GM18858 (cell line): ENCODE measurements around the gene SPEG.

Source experiments
- ATAC-seq: cut with Tn5 transposase; IDR thresholded peaks from one replicate; pipeline ENCODE4 v1.9.1; 2021; ENCODE audit not compliant: unreplicated experiment

SPEG gene

DNA sequence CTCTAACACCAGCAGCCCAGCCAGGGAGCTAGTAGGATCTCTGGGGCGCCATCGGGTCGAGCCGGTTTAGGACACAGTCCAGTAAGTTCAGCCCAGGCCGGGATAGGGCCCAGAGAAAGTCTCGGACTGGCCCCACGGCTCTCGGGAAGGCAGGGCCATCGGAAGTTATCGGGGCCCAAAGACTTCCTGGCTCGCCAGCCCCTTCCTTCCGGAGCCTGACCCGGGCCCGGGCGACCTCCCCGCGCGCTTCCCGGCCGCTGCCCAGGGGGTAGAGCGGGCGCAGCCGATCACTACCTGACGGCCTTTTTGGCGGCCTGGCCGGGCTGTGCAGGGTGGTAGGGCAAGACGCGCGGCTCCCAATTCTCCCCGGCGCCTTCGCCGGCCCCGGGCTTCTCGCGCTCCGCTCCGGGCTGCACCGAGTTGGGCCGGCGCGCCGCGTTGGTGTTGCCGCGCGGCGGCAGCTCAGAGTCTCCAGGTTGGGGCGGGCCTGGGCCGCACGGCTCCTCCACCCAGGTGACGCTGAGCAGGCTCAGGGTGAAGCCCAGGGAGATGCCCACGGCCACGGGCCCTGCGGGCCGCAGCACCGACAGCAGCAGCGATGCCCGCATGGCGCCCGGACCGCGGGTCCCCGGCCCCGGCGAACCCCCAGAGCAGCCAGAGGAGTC is 108.4 kb downstream of the SPEG start:
- ATAC-seq = peak; percentile 26

DNA sequence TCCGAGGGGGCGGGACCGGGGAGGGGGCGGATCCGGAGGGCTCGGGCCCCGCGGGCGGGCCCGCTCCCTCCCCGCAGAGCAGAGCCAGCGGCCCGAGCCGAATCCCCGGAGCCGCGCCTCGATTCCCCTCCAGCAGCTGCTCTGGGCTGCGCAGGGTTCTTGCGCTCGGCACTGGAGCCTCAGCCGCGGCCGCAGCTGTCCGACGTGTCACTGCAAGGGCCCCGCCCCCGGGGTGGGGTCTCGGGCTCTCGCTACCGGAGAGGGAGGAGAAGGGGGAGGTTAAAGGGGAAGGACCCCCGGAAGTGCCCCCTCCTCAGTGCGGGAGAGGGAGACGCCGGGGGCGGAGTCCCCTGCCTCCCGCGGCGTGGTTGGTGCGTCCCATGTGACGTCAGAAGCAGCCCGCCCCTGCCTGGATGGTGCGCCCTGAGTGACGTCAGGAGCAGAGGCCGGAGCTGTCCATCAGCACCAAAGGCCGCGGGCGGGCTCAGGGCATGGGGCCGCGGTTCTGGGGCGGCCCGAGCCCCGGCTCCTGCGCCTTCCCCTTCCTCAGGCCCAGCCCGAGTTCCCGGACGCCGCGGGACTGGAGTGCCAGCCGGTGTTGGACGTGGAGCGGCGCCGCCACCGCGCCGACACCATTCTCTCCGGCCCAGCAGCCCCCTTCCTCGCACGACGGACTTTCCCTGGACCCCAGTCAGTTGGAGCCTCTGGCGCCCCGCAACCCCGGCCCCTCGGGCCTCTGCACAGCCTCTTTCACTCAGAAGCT is 109.1 kb downstream of the SPEG start, which contains the start of the genes CHPF and TMEM198:
CHPF (minus strand) TSS at position 214 of the 763 bp plus-strand sequence. CDS start 271 bp downstream, outside the sequence.
TMEM198 (plus strand) TSS at position 433 of the 763 bp plus-strand sequence. CDS start 700 bp downstream, outside the sequence.
- ATAC-seq = peak; percentile 65

DNA sequence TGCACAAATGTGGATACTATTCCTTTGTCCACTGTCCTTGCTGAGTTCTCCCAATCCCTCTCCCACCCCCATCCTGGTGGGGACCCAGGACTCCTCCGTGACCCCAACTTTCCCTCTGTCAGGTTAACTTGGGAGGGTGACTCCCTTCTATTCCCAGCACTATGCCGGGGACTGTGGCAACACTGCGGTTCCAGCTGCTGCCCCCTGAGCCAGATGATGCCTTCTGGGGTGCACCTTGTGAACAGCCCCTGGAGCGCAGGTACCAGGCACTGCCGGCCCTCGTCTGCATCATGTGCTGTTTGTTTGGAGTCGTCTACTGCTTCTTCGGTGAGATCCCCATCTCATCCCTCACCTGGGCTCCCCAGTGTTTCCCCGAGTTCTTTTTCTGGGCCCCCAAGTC is 109.9 kb downstream of the SPEG start:
- ATAC-seq = no peak

DNA sequence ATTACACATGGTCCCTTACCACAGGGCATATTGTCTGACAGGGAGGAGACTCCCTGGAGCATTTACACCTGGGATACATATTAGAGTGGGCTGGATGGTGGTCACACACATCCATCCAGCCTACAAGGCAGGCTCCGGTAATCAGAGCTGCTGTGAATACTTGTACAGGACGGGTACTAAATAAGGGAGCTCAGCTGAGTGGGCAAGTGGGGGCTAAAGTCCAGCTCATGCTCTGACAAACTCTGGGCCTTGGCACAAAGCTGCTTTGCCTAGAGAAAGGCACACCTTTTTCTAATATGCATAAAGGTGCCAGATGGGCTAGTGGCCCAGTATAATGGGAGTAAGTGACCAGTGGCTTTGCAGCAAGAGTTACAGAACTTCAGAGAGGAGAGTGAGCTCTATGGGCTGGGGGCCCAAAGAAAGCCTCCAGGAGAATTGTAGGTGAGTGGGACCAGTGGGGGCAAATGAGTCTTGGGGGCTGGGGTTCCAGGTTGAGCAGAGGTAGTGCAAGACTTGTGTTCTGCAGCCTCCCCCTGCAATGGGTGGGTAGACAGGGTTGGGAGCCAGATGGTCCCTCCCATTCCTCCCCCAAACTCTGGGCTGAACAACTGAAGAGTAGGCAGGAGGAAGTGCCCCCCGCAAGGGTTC is 110.8 kb downstream of the SPEG start:
- ATAC-seq = no peak

DNA sequence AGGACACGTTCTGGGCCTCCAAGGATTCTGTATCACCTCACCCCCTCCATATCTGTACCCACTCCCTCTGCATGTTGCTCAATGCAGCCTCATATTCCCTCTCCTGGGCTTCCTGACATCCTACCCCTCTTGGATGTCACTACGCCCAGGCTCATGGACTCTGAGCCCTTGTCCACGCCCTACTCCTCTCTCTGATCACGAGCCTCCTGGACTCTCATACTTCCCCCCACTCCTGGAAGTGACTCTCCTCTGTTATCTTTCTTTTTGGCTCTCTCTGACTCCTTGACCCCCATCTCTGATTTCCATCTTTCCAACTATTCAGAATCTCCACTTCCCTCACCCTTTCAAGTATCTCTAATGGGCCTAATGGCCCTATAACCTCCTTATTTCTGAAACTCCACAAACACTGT is 111.3 kb downstream of the SPEG start:
- no peak for ATAC-seq

DNA sequence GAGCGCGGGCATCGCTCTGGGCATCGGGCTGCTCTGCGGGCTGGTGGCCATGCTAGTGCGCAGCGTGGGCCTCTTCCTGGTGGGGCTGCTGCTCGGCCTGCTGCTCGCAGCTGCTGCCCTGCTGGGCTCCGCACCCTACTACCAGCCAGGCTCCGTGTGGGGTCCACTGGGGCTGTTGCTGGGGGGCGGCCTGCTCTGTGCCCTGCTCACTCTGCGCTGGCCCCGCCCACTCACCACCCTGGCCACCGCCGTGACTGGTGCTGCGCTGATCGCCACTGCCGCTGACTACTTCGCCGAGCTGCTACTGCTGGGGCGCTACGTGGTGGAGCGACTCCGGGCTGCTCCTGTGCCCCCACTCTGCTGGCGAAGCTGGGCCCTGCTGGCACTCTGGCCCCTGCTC is 113.0 kb downstream of the SPEG start:
- no peak for ATAC-seq
